Osteoblast (primary cell): ENCODE results near the gene C1orf210. TPM values are rescaled to one million over a fixed set of nuclear protein-coding genes. Genes with fewer than 3 reads are reported as not detected.

Source experiments
- DNase-seq: peaks from one replicate; pipeline ENCODE4 v3.0.0; 2011; ENCODE audit warnings: low spot score, mixed read lengths; ENCODE audit not compliant: insufficient read length; ENCODE audit errors: missing footprints
- H2AFZ ChIP-seq: 2 replicates; pipeline ENCODE4 v1.6.0; 2011; ENCODE audit warnings: mild to moderate bottlenecking, low read length
- H3K27ac ChIP-seq: 2 replicates; pipeline ENCODE4 v1.5.1; 2011; ENCODE audit warnings: mild to moderate bottlenecking, low read depth, low read length, moderate library complexity
- H3K27me3 ChIP-seq: 2 replicates; pipeline ENCODE4 v1.6.0; 2012; ENCODE audit warnings: mild to moderate bottlenecking, control low read depth, inconsistent platforms, low read length, moderate library complexity; ENCODE audit not compliant: insufficient read depth
- H3K36me3 ChIP-seq: 2 replicates; pipeline ENCODE4 v1.5.1; 2011; ENCODE audit warnings: mild to moderate bottlenecking, low read length, control low read depth, moderate library complexity; ENCODE audit not compliant: insufficient read depth
- H3K4me1 ChIP-seq: 2 replicates; pipeline ENCODE4 v1.5.1; 2011; ENCODE audit warnings: mild to moderate bottlenecking, low read length, control low read depth, moderate library complexity; ENCODE audit not compliant: insufficient read depth
- H3K4me2 ChIP-seq: 2 replicates; pipeline ENCODE4 v1.6.0; 2011; ENCODE audit warnings: mild to moderate bottlenecking, low read length; ENCODE audit not compliant: insufficient read depth
- H3K4me3 ChIP-seq: fragments of 200-600 bp; sonication (generic); 3 replicates; pipeline ENCODE4 v1.5.1; 2012; ENCODE audit warnings: mild to moderate bottlenecking, low read length, inconsistent platforms; ENCODE audit not compliant: insufficient read depth
- H3K79me2 ChIP-seq: 2 replicates; pipeline ENCODE4 v1.6.0; 2012; ENCODE audit warnings: mild to moderate bottlenecking, low read length, control low read depth, inconsistent platforms; ENCODE audit not compliant: insufficient read depth
- H3K9me3 ChIP-seq: 2 replicates; pipeline ENCODE4 v1.5.1; 2011; ENCODE audit warnings: low read depth, low read length, control low read depth
- H4K20me1 ChIP-seq: 2 replicates; pipeline ENCODE4 v1.6.0; 2012; ENCODE audit warnings: mild to moderate bottlenecking, low read length, control low read depth; ENCODE audit not compliant: insufficient read depth
- CTCF ChIP-seq: IDR thresholded peaks from 2 replicates; pipeline ENCODE4 v1.5.1; 2011; ENCODE audit warnings: mild to moderate bottlenecking, low read depth, low read length, moderate library complexity; ENCODE audit errors: extremely low read depth
- total RNA-seq: library from RNA; depleted of rRNA; stranded (reverse); fragments of >200 nt; gene quantifications from 2 replicates; pipeline ENCODE4 v1.2.3, GENCODE V29; 2012

The C1orf210 gene
- total RNA-seq, 1 donor: not detected

GRCh38 chr1:43267818-43268425 lies 17.5 kb downstream of the C1orf210 start:
- H4K20me1 ChIP-seq: no peaks in the 10 kb centered on the region
- no peak overlapping the region for H3K4me2 ChIP-seq
- H2AFZ ChIP-seq: no peak overlapping the region

GRCh38 chr1:43267291-43267805 lies 18.0 kb downstream of the C1orf210 start:
- Histone ChIP-seq H4K20me1 (no peaks in the 10 kb centered on the region), H3K79me2 (no peaks in the 10 kb centered on the region), H2AFZ (peak overlapping the region; percentile 22), H3K9me3 (no peaks in the 10 kb centered on the region), H3K36me3 (no peaks in the 10 kb centered on the region), H3K4me2 (no peak overlapping the region), H3K27ac (no peak overlapping the region), H3K4me1 (no peaks in the 10 kb centered on the region), H3K27me3 (peaks cover 11% of the 10 kb centered on the region), H3K4me3 (no peak overlapping the region)
- TF ChIP-seq CTCF: no peak
- DNase-seq: peak; percentile 86

More at GRCh38 chr1:43267818-43268425, 17.5 kb downstream of the C1orf210 start:
- DNase-seq: no peak
- Histone ChIP-seq H3K4me1 (no peaks in the 10 kb centered on the region), H3K9me3 (no peaks in the 10 kb centered on the region), H3K4me3 (no peak overlapping the region), H3K79me2 (no peaks in the 10 kb centered on the region), H3K27ac (no peak overlapping the region), H3K36me3 (no peaks in the 10 kb centered on the region), H3K27me3 (peaks cover 11% of the 10 kb centered on the region)
- TF ChIP-seq CTCF: no peak

GRCh38 chr1:43266881-43267280 lies 18.5 kb downstream of the C1orf210 start:
- Histone ChIP-seq H3K4me2 (no peak overlapping the region), H3K79me2 (no peaks in the 10 kb centered on the region), H3K9me3 (no peaks in the 10 kb centered on the region), H4K20me1 (no peaks in the 10 kb centered on the region), H3K27me3 (peaks cover 8% of the 10 kb centered on the region), H2AFZ (no peak overlapping the region), H3K36me3 (no peaks in the 10 kb centered on the region), H3K27ac (no peak overlapping the region), H3K4me3 (no peak overlapping the region), H3K4me1 (no peaks in the 10 kb centered on the region)
- no peak for DNase-seq
- TF ChIP-seq CTCF: no peak

- no peak for TF ChIP-seq CTCF
- Histone ChIP-seq H3K27me3 (peaks cover 3% of the 10 kb centered on the region), H3K4me2 (no peak overlapping the region), H3K36me3 (no peaks in the 10 kb centered on the region), H3K4me1 (no peaks in the 10 kb centered on the region), H2AFZ (no peak overlapping the region), H3K4me3 (no peak overlapping the region), H4K20me1 (no peaks in the 10 kb centered on the region), H3K9me3 (no peaks in the 10 kb centered on the region), H3K79me2 (no peaks in the 10 kb centered on the region), H3K27ac (no peak overlapping the region)
- no peak for DNase-seq
These were observed 19.9 kb downstream of the C1orf210 start for GRCh38 chr1:43265431-43265830.
